Peyer's patch (tissue), 4 donors: ENCODE results near the gene DYRK1A.

Experiments
- CTCF ChIP-seq, 6 experiments: fragments of 450-650 bp in 4 of 6; fragments of 200-600 bp in 2 of 6; sonication (generic) in 1 of 6; IDR thresholded peaks; one replicate each; pipeline ENCODE4 v1.5.1; 2017 to 2019; ENCODE audit warnings: antibody characterized with exemption in 6 of 6, mild to moderate bottlenecking in 3 of 6, moderate library complexity in 1 of 6
- POLR2A ChIP-seq, 2 donors: fragments of 450-650 bp; IDR thresholded peaks; one replicate each; pipeline ENCODE4 v1.5.1; 2017; ENCODE audit warnings: antibody characterized with exemption in 2 of 2, mild to moderate bottlenecking in 2 of 2, moderate library complexity in 2 of 2

GRCh38 chr21:37483776-37484175, 117.2 kb downstream of the DYRK1A start:
- TF ChIP-seq POLR2A (IDR thresholded peaks at IDR 0.05) (no peak), CTCF (IDR thresholded peaks at IDR 0.05) (no peak)
